Mesodermal cell (in vitro differentiated cells): ENCODE results near the gene EIF4E1B.

Experiments used
- H3K27ac ChIP-seq: 2 replicates; pipeline ENCODE4 v1.7.0; 2013; ENCODE audit warnings: mild to moderate bottlenecking, low read depth, low read length, moderate library complexity; ENCODE audit not compliant: severe bottlenecking
- H3K36me3 ChIP-seq: 2 replicates; pipeline ENCODE4 v1.7.1; 2013; ENCODE audit warnings: mild to moderate bottlenecking, low read length, moderate library complexity; ENCODE audit not compliant: control insufficient read depth, insufficient read depth
- H3K4me1 ChIP-seq: one replicate; pipeline ENCODE4 v1.7.1; 2013; ENCODE audit warnings: mild to moderate bottlenecking, low read length; ENCODE audit not compliant: insufficient read depth, control insufficient read depth, poor library complexity, severe bottlenecking
- H3K4me3 ChIP-seq: 2 replicates; pipeline ENCODE4 v1.7.0; 2013; ENCODE audit warnings: low read length, control low read depth, mild to moderate bottlenecking; ENCODE audit not compliant: insufficient read depth, poor library complexity, severe bottlenecking; ENCODE audit errors: extremely low read depth
- H3K9me3 ChIP-seq: 2 replicates; pipeline ENCODE4 v1.7.1; 2013; ENCODE audit warnings: mild to moderate bottlenecking, low read length, moderate library complexity; ENCODE audit not compliant: control insufficient read depth
- WGBS, 2 experiments: methylation state at CpG; one replicate each; pipeline ENCODE4 v1.1.5; 2013; ENCODE audit warnings: missing lambda C conversion rate in 2 of 2; ENCODE audit not compliant: insufficient coverage in 2 of 2; 5-methylcytosine and 5-hydroxymethylcytosine counted together

The EIF4E1B gene

GRCh38 chr5:176647843-176648473 is 17.5 kb downstream of the EIF4E1B start:
- no peaks in the 10 kb centered on the region for H3K9me3 ChIP-seq
- no peak overlapping the region for H3K27ac ChIP-seq
- peaks cover 11% of the 10 kb centered on the region for H3K36me3 ChIP-seq
- 28 to 40% methylated on average over 7 to 11 of the region's 20 CpGs for WGBS, 2 experiments
- H3K4me3 ChIP-seq: peak overlapping the region; percentile 69
- H3K4me1 ChIP-seq: peaks cover 9% of the 10 kb centered on the region

GRCh38 chr5:176648474-176649194 is 18.2 kb downstream of the EIF4E1B start:
- Histone ChIP-seq H3K9me3 (no peaks in the 10 kb centered on the region), H3K4me3 (peak overlapping the region; percentile 69), H3K36me3 (peaks cover 13% of the 10 kb centered on the region), H3K4me1 (peaks cover 9% of the 10 kb centered on the region), H3K27ac (no peak overlapping the region)
- WGBS, 2 experiments: 85 to 92% methylated on average over 11 to 12 of the region's 15 CpGs

- Histone ChIP-seq H3K27ac (no peak overlapping the region), H3K4me3 (no peak overlapping the region), H3K4me1 (peaks cover 9% of the 10 kb centered on the region), H3K36me3 (peaks cover 13% of the 10 kb centered on the region), H3K9me3 (no peaks in the 10 kb centered on the region)
- 73 to 74% methylated on average over 7 to 8 of the region's 8 CpGs for WGBS, 2 experiments
These were observed 19.9 kb downstream of the EIF4E1B start for GRCh38 chr5:176650354-176650884.

- H3K9me3 ChIP-seq: no peaks in the 10 kb centered on the region
- WGBS, 2 experiments: 83 to 89% methylated on average over 6 to 11 of the region's 17 CpGs
- peaks cover 13% of the 10 kb centered on the region for H3K36me3 ChIP-seq
- no peak overlapping the region for H3K27ac ChIP-seq
- H3K4me1 ChIP-seq: peaks cover 9% of the 10 kb centered on the region
- H3K4me3 ChIP-seq: no peak overlapping the region
These were observed 21.1 kb downstream of the EIF4E1B start for GRCh38 chr5:176651472-176651980.

- Histone ChIP-seq H3K4me1 (peaks cover 9% of the 10 kb centered on the region), H3K27ac (no peak overlapping the region), H3K36me3 (peaks cover 18% of the 10 kb centered on the region), H3K9me3 (no peaks in the 10 kb centered on the region), H3K4me3 (no peak overlapping the region)
- WGBS, 2 experiments: 80 to 86% methylated on average over 7 to 8 of the region's 8 CpGs
These were observed 21.7 kb downstream of the EIF4E1B start for GRCh38 chr5:176652136-176652535.

- H3K27ac ChIP-seq: no peak overlapping the region
- H3K36me3 ChIP-seq: peaks cover 23% of the 10 kb centered on the region
- H3K4me3 ChIP-seq: no peak overlapping the region
- WGBS, 2 experiments: 93 to 96% methylated on average over 15 to 18 of the region's 18 CpGs
- peaks cover under 1% of the 10 kb centered on the region for H3K4me1 ChIP-seq
- H3K9me3 ChIP-seq: no peaks in the 10 kb centered on the region
These were observed 23.2 kb downstream of the EIF4E1B start for GRCh38 chr5:176653401-176654385.

GRCh38 chr5:176654856-176655255 is 24.4 kb downstream of the EIF4E1B start:
- WGBS, 2 experiments: 79 to 80% methylated on average over 7 of the region's 14 CpGs
- Histone ChIP-seq H3K36me3 (peaks cover 23% of the 10 kb centered on the region), H3K9me3 (no peaks in the 10 kb centered on the region), H3K27ac (no peak overlapping the region), H3K4me3 (no peak overlapping the region), H3K4me1 (no peaks in the 10 kb centered on the region)

- 89 to 98% methylated on average over 10 to 13 of the region's 13 CpGs for WGBS, 2 experiments
- Histone ChIP-seq H3K9me3 (no peaks in the 10 kb centered on the region), H3K4me1 (no peaks in the 10 kb centered on the region), H3K4me3 (no peak overlapping the region), H3K36me3 (peaks cover 23% of the 10 kb centered on the region), H3K27ac (no peak overlapping the region)
These were observed 26.1 kb downstream of the EIF4E1B start for GRCh38 chr5:176656467-176656990.

GRCh38 chr5:176658007-176658599 is 27.6 kb downstream of the EIF4E1B start:
- Histone ChIP-seq H3K36me3 (peaks cover 11% of the 10 kb centered on the region), H3K4me1 (no peaks in the 10 kb centered on the region), H3K4me3 (no peak overlapping the region), H3K9me3 (no peaks in the 10 kb centered on the region), H3K27ac (no peak overlapping the region)
- 66 to 68% methylated on average over 9 of the region's 14 CpGs for WGBS, 2 experiments
